Activated CD8-positive, alpha-beta memory T cell treated with anti-CD3 and anti-CD28 coated beads for 4 hours (primary cell): Measurements from ENCODE around the gene SNAP47.

ENCODE experiments used
- DNase-seq, 2 donors: peaks; one replicate each; pipeline ENCODE4 v3.0.0-alpha.2; 2020; ENCODE audit warnings: low read depth in 2 of 2

SNAP47 gene

GRCh38 chr1:227785094-227785804, 50.0 kb downstream of the SNAP47 start:
- no peak for DNase-seq

GRCh38 chr1:227785805-227786671, 50.8 kb downstream of the SNAP47 start:
- no peak for DNase-seq

GRCh38 chr1:227786673-227787512, 51.7 kb downstream of the SNAP47 start:
- no peak for DNase-seq

GRCh38 chr1:227787513-227788270, 52.5 kb downstream of the SNAP47 start:
- peak; percentile 87 to 91 for DNase-seq

- no peak for DNase-seq
These were observed 53.2 kb downstream of the SNAP47 start for GRCh38 chr1:227788271-227789083.

- no peak for DNase-seq
These were observed 54.1 kb downstream of the SNAP47 start for GRCh38 chr1:227789084-227790033.

- no peak for DNase-seq
These were observed 54.8 kb downstream of the SNAP47 start for GRCh38 chr1:227790034-227790400.

- no peak for DNase-seq
These were observed 55.6 kb downstream of the SNAP47 start for GRCh38 chr1:227790868-227791267.

- DNase-seq: no peak
These were observed 56.3 kb downstream of the SNAP47 start for GRCh38 chr1:227791425-227792143.

- DNase-seq: no peak
These were observed 57.2 kb downstream of the SNAP47 start for GRCh38 chr1:227792216-227793078.

GRCh38 chr1:227793079-227793947, 58.1 kb downstream of the SNAP47 start:
- DNase-seq: no peak

- DNase-seq: no peak
These were observed 58.9 kb downstream of the SNAP47 start for GRCh38 chr1:227793948-227794816.

GRCh38 chr1:227794817-227795192, 59.6 kb downstream of the SNAP47 start:
- DNase-seq: no peak

GRCh38 chr1:227795732-227796131, 60.5 kb downstream of the SNAP47 start:
- DNase-seq: no peak

GRCh38 chr1:227796359-227796915, 61.2 kb downstream of the SNAP47 start:
- no peak for DNase-seq

- no peak for DNase-seq
These were observed 61.9 kb downstream of the SNAP47 start for GRCh38 chr1:227797144-227797543.
